ENCODE data around the gene NAA50. TPM values are rescaled to one million over a fixed set of nuclear protein-coding genes. Genes with fewer than 3 reads are reported as not detected.

Gene NAA50
- total RNA-seq (2021): 229 and 268 TPM in 2 replicates
- Bru-seq, nascent RNA: percentile 98 among the genes with signal in this experiment
- percentile 99 among the genes with signal in this experiment for BruChase-seq, experiment 1, labeled RNA remaining after a 2-hour chase
- percentile 99 among the genes with signal in this experiment for BruChase-seq, experiment 2, labeled RNA remaining after a 6-hour chase
- long read RNA-seq, full-length matches to known transcripts: 407 of 436 reads
- long read RNA-seq, partial matches to known transcripts: 6 of 436 reads
- long read RNA-seq, other reads (novel, unspliced or antisense): 23 of 436 reads

- Histone ChIP-seq H3K27ac (ENCODE audit: low read depth, low read length, poor library complexity, severe bottlenecking) (peak within 1 kb of the TSS; percentile 99), H3K9me3 (ENCODE audit: low read depth, low read length, poor library complexity, severe bottlenecking) (no peaks in the 10 kb centered on the region), H3K36me3 (ENCODE audit: insufficient read depth, low read length, poor library complexity, severe bottlenecking) (no peaks in the 10 kb centered on the region), H3K27me3 (replicated peaks; ENCODE audit: insufficient read depth, low read depth, low read length, poor library complexity) (no peaks in the 10 kb centered on the region), H3K4me3 (ENCODE audit: low read depth, low read length, poor library complexity, severe bottlenecking) (peak within 1 kb of the TSS; percentile 84), H3K4me1 (ENCODE audit: insufficient read depth, low read length, poor library complexity, severe bottlenecking) (peaks cover 33% of the 10 kb centered on the region)
- ChIA-PET CTCF (interaction anchor here (1.1 kb wide), 2 partner anchors 38 to 168 kb away, joined by 3 to 4 read pairs; no protein-coding TSS in a partner anchor), POLR2A (ENCODE audit: low non-redundant PET) (interaction anchor here (0.5 kb wide), 1 partner anchor 78 kb away, joined by 3 read pairs; no protein-coding TSS in a partner anchor)
- DNase-seq (ENCODE audit: low spot score): peak; percentile 91
- no peak for TF ChIP-seq EZH2 (IDR thresholded peaks at IDR 0.05; ENCODE audit: borderline replicate concordance, low read depth, low read length, poor library complexity, severe bottlenecking)
- TF ChIP-seq CTCF (conservative IDR thresholded peaks at IDR 0.05; ENCODE audit: low read depth, low read length): no peak
- intact Hi-C loops (cut with micrococcal nuclease; ENCODE audit: unreplicated experiment): loop anchor here (5.0 to 10.0 kb wide), 2 partner anchors 36 to 309 kb away; partner anchors contain the start of genes CCDC191 and QTRT2
- BruUV-seq (replicated peaks): no TSS peak
Measured at GRCh38 chr3:113745756-113746547, at the start of gene NAA50. NAA50 (minus strand) TSS chr3:113746249; CDS start chr3:113745949, 300 bp downstream.

- Histone ChIP-seq H3K9me3 (ENCODE audit: low read depth, low read length, poor library complexity, severe bottlenecking) (no peaks in the 10 kb centered on the region), H3K27ac (ENCODE audit: low read depth, low read length, poor library complexity, severe bottlenecking) (no peak overlapping the region), H3K4me3 (ENCODE audit: low read depth, low read length, poor library complexity, severe bottlenecking) (no peak overlapping the region), H3K4me1 (ENCODE audit: insufficient read depth, low read length, poor library complexity, severe bottlenecking) (no peaks in the 10 kb centered on the region), H3K27me3 (replicated peaks; ENCODE audit: insufficient read depth, low read depth, low read length, poor library complexity) (no peaks in the 10 kb centered on the region), H3K36me3 (ENCODE audit: insufficient read depth, low read length, poor library complexity, severe bottlenecking) (peaks cover 20% of the 10 kb centered on the region)
- intact Hi-C loops (cut with micrococcal nuclease; ENCODE audit: unreplicated experiment): no loop called here
- TF ChIP-seq EZH2 (IDR thresholded peaks at IDR 0.05; ENCODE audit: borderline replicate concordance, low read depth, low read length, poor library complexity, severe bottlenecking) (no peak), CTCF (conservative IDR thresholded peaks at IDR 0.05; ENCODE audit: low read depth, low read length) (0 out of 2 replicates have a peak, but pooled peaks have one; percentile 9)
- no TSS peak for BruUV-seq (replicated peaks)
- CTCF ChIA-PET: no interaction called here
- DNase-seq (ENCODE audit: low spot score): no peak
- POLR2A ChIA-PET (ENCODE audit: low non-redundant PET): no interaction called here
Measured at GRCh38 chr3:113795693-113796092, 49.6 kb upstream of the NAA50 start.

GRCh38 chr3:113794526-113794925 lies 48.5 kb upstream of the NAA50 start:
- Histone ChIP-seq H3K4me3 (ENCODE audit: low read depth, low read length, poor library complexity, severe bottlenecking) (no peak overlapping the region), H3K9me3 (ENCODE audit: low read depth, low read length, poor library complexity, severe bottlenecking) (no peaks in the 10 kb centered on the region), H3K27me3 (replicated peaks; ENCODE audit: insufficient read depth, low read depth, low read length, poor library complexity) (no peaks in the 10 kb centered on the region), H3K36me3 (ENCODE audit: insufficient read depth, low read length, poor library complexity, severe bottlenecking) (peaks cover 18% of the 10 kb centered on the region), H3K27ac (ENCODE audit: low read depth, low read length, poor library complexity, severe bottlenecking) (no peak overlapping the region), H3K4me1 (ENCODE audit: insufficient read depth, low read length, poor library complexity, severe bottlenecking) (no peaks in the 10 kb centered on the region)
- no TSS peak for BruUV-seq (replicated peaks)
- intact Hi-C loops (cut with micrococcal nuclease; ENCODE audit: unreplicated experiment): no loop called here
- ChIA-PET CTCF (no interaction called here), POLR2A (ENCODE audit: low non-redundant PET) (no interaction called here)
- TF ChIP-seq CTCF (conservative IDR thresholded peaks at IDR 0.05; ENCODE audit: low read depth, low read length): no peak
- no peak for TF ChIP-seq EZH2 (IDR thresholded peaks at IDR 0.05; ENCODE audit: borderline replicate concordance, low read depth, low read length, poor library complexity, severe bottlenecking)
- DNase-seq (ENCODE audit: low spot score): no peak
